CD4-positive, alpha-beta memory T cell (primary cell): ENCODE results near the gene USP12. TPM values are rescaled to one million over a fixed set of nuclear protein-coding genes. Genes with fewer than 3 reads are reported as not detected.

ENCODE experiments used
- CTCF ChIA-PET: fragments of 350-600 bp; sonication (Branson Sonifier 250); formaldehyde crosslinking; loops from one replicate; lab custom pipeline; 2021; ENCODE audit warnings: inconsistent platforms; ENCODE audit not compliant: partially characterized antibody; lab: Charles Lee
- POLR2A ChIA-PET: fragments of 350-600 bp; sonication (Branson Sonifier 250); formaldehyde crosslinking; loops from one replicate; lab custom pipeline; 2021; ENCODE audit not compliant: partially characterized antibody; lab: Charles Lee
- DNase-seq, 5 donors: peaks; one replicate each; pipeline versions ENCODE4 v3.0.0 to v3.0.0-alpha.2; 2020 to 2022; ENCODE audit warnings: mixed read lengths in 1 of 5
- H3K27ac ChIP-seq: one replicate; pipeline ENCODE4 v1.7.0; 2013; ENCODE audit warnings: low read depth, low read length
- H3K27me3 ChIP-seq: 2 replicates; pipeline ENCODE4 v1.7.0; 2013; ENCODE audit warnings: mild to moderate bottlenecking, low read length, moderate library complexity; ENCODE audit not compliant: insufficient read depth
- H3K36me3 ChIP-seq: 2 replicates; pipeline ENCODE4 v1.7.0; 2013; ENCODE audit warnings: mild to moderate bottlenecking, low read length, moderate library complexity; ENCODE audit not compliant: insufficient read depth
- H3K4me1 ChIP-seq: 2 replicates; pipeline ENCODE4 v1.7.0; 2013; ENCODE audit warnings: mild to moderate bottlenecking, low read length, moderate library complexity; ENCODE audit not compliant: insufficient read depth
- H3K4me3 ChIP-seq, 2 donors: one replicate each; pipeline ENCODE4 v1.7.0; 2013; ENCODE audit warnings: low read length in 2 of 2, mild to moderate bottlenecking in 1 of 2
- H3K9me3 ChIP-seq, 2 donors: one replicate each; pipeline ENCODE4 v1.7.0; 2013; ENCODE audit warnings: low read length in 2 of 2, control low read depth in 1 of 2; ENCODE audit not compliant: control insufficient read depth in 1 of 2
- H3K27ac Mint-ChIP-seq, 7 donors: one replicate each; pipeline ENCODE4 v1.8.0; 2020 to 2021; ENCODE audit warnings: mixed read lengths in 7 of 7, mild to moderate bottlenecking in 6 of 7, inconsistent platforms in 3 of 7, moderate library complexity in 3 of 7
- H3K27me3 Mint-ChIP-seq, 2 donors: one replicate each; pipeline ENCODE4 v1.8.0; 2020 to 2021; ENCODE audit warnings: mixed read lengths in 2 of 2
- H3K36me3 Mint-ChIP-seq, 2 donors: one replicate each; pipeline ENCODE4 v1.8.0; 2020 to 2021; ENCODE audit warnings: mixed read lengths in 2 of 2, inconsistent platforms in 1 of 2, mild to moderate bottlenecking in 1 of 2
- H3K4me1 Mint-ChIP-seq, 4 donors: one replicate each; pipeline ENCODE4 v1.8.0; 2020 to 2021; ENCODE audit warnings: mixed read lengths in 4 of 4, mild to moderate bottlenecking in 1 of 4
- H3K4me3 Mint-ChIP-seq, 8 donors: one replicate each; pipeline ENCODE4 v1.8.0; 2020 to 2021; ENCODE audit warnings: mixed read lengths in 8 of 8, mild to moderate bottlenecking in 7 of 8, moderate library complexity in 6 of 8, inconsistent platforms in 3 of 8
- H3K9me3 Mint-ChIP-seq, 8 donors: one replicate each; pipeline ENCODE4 v1.8.0; 2020 to 2021; ENCODE audit warnings: mixed read lengths in 8 of 8, mild to moderate bottlenecking in 5 of 8, inconsistent platforms in 3 of 8, moderate library complexity in 1 of 8
- intact Hi-C: fragments of 100-400 bp; cut with micrococcal nuclease; formaldehyde crosslinking; loops from one replicate; pipeline ENCODE4 v1.15.1; 2023
- polyA plus RNA-seq, 2 donors: library from polyadenylated mRNA; unstranded; fragments of 300-500 nt; fragmentation: Illumina TruSeq; gene quantifications; one replicate each; pipeline ENCODE4 v1.2.3, GENCODE V29; 2021
- total RNA-seq, 2 experiments: library from RNA; stranded (reverse); gene quantifications; one replicate each; pipeline ENCODE4 v1.2.3, GENCODE V29; 2021

USP12 gene
- total and polyA plus RNA-seq, 4 experiments from 2014 or later, result 16.1 to 26.0 (median 20.2) TPM

DNA sequence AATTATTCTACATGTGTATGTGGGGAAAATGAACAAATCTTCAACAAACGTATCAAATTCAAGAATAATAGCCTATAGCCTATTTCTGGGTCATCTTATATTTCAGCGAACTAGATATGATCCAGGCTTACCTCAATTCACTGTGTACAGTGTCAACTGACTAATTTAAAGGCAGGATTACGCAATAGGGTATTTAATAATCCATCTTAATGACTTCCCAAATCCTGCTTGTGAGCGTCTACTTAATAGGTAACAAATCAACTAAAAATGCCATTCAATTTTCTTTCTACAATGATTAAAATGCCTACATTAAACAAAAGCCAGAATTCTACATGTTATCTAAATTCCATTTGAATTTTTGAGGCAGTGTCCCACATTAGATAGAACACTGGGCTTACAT lies 67.0 kb downstream of the USP12 start:
- Histone ChIP-seq H3K27me3 (no peaks in the 10 kb centered on the region), H3K4me3 (no peak overlapping the region), H3K4me1 (no peaks in the 10 kb centered on the region), H3K27ac (no peak overlapping the region), H3K36me3 (peaks cover 8% of the 10 kb centered on the region), H3K9me3 (no peaks in the 10 kb centered on the region)
- Mint-ChIP-seq H3K27ac (no peak overlapping the region), H3K4me1 (peaks cover 8 to 19% (median 15%) of the 10 kb centered on the region in 4 donors), H3K36me3 (peaks cover 38 to 51% of the 10 kb centered on the region in 2 donors), H3K9me3 (peaks cover 0 to 1% (median 0%) of the 10 kb centered on the region in 8 donors), H3K27me3 (no peaks in the 10 kb centered on the region), H3K4me3 (no peak overlapping the region)
- ChIA-PET POLR2A (no interaction called here), CTCF (no interaction called here)
- intact Hi-C loops, result loop anchor here (5.0 kb wide), 1 partner anchor 63 kb away; no protein-coding TSS in a partner anchor
- no peak for DNase-seq

DNA sequence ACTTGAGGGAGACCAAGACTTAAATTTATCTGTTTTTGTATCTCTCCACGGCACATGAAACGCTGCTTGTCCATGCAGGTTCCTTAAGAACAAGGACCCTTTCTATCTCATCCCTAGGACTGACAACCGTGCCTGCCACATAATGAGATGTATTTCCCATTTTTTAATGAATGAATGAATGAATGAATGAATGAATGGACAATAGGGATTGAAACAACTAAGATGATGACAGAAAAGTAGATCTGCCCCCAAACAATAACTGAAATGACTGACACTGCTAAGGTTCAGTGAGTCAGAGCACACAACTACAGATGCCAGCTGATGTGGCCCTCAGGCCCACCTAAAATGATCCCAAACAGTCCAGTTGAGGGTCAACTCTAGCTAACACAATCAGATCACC lies 69.8 kb downstream of the USP12 start:
- Mint-ChIP-seq H3K36me3 (peaks cover 41 to 44% of the 10 kb centered on the region in 2 donors), H3K4me3 (no peak overlapping the region), H3K27ac (no peak overlapping the region), H3K9me3 (peaks cover 0 to 1% (median 0%) of the 10 kb centered on the region in 8 donors), H3K27me3 (no peaks in the 10 kb centered on the region), H3K4me1 (peaks cover 13 to 26% (median 22%) of the 10 kb centered on the region in 4 donors)
- Histone ChIP-seq H3K4me1 (peaks cover 3% of the 10 kb centered on the region), H3K9me3 (no peaks in the 10 kb centered on the region), H3K27ac (no peak overlapping the region), H3K27me3 (no peaks in the 10 kb centered on the region), H3K36me3 (peaks cover 8% of the 10 kb centered on the region), H3K4me3 (no peak overlapping the region)
- intact Hi-C loops, result loop anchor here (5.0 kb wide), 1 partner anchor 65 kb away; no protein-coding TSS in a partner anchor
- no peak for DNase-seq
- ChIA-PET CTCF (no interaction called here), POLR2A (no interaction called here)

DNA sequence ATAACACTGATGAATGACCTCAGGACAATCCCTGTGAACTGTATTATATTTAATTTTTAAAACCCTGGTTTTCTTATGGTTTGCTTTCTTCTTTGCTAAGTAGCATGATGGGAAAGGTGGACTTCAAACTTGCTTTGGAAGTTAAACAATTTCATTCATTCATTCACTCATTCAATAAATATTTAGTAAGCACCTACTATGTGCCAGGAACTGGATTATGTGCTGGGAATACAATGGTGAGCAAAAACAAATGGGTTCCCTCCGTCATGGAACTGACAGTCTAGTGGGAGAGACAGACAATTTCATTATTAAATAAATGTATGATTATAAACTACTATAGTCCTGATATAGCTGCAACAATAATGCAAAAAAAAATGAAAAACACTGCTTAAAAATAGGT lies 70.3 kb downstream of the USP12 start:
- intact Hi-C loops, result loop anchor here (5.0 kb wide), 1 partner anchor 66 kb away; no protein-coding TSS in a partner anchor
- Mint-ChIP-seq H3K27me3 (no peaks in the 10 kb centered on the region), H3K36me3 (peaks cover 42 to 45% of the 10 kb centered on the region in 2 donors), H3K4me1 (peaks cover 13 to 26% (median 22%) of the 10 kb centered on the region in 4 donors), H3K9me3 (peaks cover 0 to 1% (median 0%) of the 10 kb centered on the region in 8 donors), H3K27ac (no peak overlapping the region), H3K4me3 (no peak overlapping the region)
- POLR2A ChIA-PET, result no interaction called here
- H3K4me1 ChIP-seq, result peaks cover 3% of the 10 kb centered on the region
- CTCF ChIA-PET, result no interaction called here
- H3K4me3 ChIP-seq, result no peak overlapping the region
- no peaks in the 10 kb centered on the region for H3K27me3 ChIP-seq
- H3K9me3 ChIP-seq, result no peaks in the 10 kb centered on the region
- peaks cover 8% of the 10 kb centered on the region for H3K36me3 ChIP-seq
- no peak overlapping the region for H3K27ac ChIP-seq
- DNase-seq, result no peak

DNA sequence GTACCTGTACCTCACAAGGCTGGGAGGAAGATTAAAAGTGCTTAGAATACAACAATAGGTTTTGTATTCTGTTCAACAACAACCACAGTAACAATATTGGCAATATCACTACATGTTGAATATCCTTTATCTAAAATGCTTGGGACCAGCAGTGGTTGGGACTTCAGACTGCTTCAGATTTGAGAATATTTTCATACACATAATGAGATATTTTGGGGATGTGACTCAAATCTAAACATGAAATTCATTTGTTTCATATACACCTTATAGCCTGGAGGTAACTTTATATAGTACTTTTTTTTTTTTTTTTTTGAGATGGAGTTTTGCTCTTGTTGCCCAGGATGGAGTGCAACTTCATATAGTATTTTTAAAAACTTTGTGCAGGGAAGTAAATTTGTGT lies 73.9 kb downstream of the USP12 start:
- peaks cover 3% of the 10 kb centered on the region for H3K4me1 ChIP-seq
- peaks cover 49% of the 10 kb centered on the region in 2 donors for H3K36me3 Mint-ChIP-seq
- H3K9me3 ChIP-seq, result no peaks in the 10 kb centered on the region
- H3K36me3 ChIP-seq, result peaks cover 8% of the 10 kb centered on the region
- peaks cover 0 to 1% (median 0%) of the 10 kb centered on the region in 8 donors for H3K9me3 Mint-ChIP-seq
- H3K4me3 ChIP-seq, result no peak overlapping the region
- H3K27me3 Mint-ChIP-seq, result no peaks in the 10 kb centered on the region
- no peaks in the 10 kb centered on the region for H3K27me3 ChIP-seq
- CTCF ChIA-PET, result no interaction called here
- POLR2A ChIA-PET, result no interaction called here
- H3K27ac Mint-ChIP-seq, result peak overlapping the region in 2 of 7 donors; percentile 57 to 81
- no peak overlapping the region for H3K27ac ChIP-seq
- no peak overlapping the region for H3K4me3 Mint-ChIP-seq
- peaks cover 13 to 27% (median 24%) of the 10 kb centered on the region in 4 donors for H3K4me1 Mint-ChIP-seq
- intact Hi-C loops, result no loop called here
- DNase-seq, result no peak

DNA sequence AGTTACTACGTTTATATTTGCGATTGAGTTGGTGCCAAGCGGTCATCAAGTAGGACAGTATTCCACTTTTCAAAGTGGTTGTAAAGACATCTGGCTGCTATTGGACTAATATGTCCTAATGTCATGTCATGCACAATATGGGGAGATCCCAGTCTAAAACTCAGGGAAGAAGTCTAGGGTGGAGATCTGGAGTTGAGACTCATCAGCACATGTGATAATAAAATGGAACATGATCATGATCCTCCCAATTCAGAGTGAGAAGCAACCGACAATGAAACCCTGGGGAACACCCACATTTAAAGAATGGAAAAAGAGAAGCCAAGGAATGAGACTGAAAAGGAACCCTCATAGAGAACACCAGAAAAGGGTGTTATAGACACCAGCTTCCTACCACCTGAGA lies 80.2 kb downstream of the USP12 start:
- H3K9me3 ChIP-seq, result no peaks in the 10 kb centered on the region
- intact Hi-C loops, result no loop called here
- H3K4me1 ChIP-seq, result no peaks in the 10 kb centered on the region
- Mint-ChIP-seq H3K4me3 (no peak overlapping the region), H3K9me3 (no peaks in the 10 kb centered on the region), H3K36me3 (peaks cover 68 to 73% of the 10 kb centered on the region in 2 donors), H3K27me3 (no peaks in the 10 kb centered on the region), H3K27ac (no peak overlapping the region), H3K4me1 (peaks cover 0 to 4% (median 1%) of the 10 kb centered on the region in 4 donors)
- H3K27me3 ChIP-seq, result no peaks in the 10 kb centered on the region
- CTCF ChIA-PET, result no interaction called here
- no peak overlapping the region for H3K27ac ChIP-seq
- peaks cover 8% of the 10 kb centered on the region for H3K36me3 ChIP-seq
- POLR2A ChIA-PET, result no interaction called here
- no peak overlapping the region for H3K4me3 ChIP-seq
- DNase-seq, result no peak

DNA sequence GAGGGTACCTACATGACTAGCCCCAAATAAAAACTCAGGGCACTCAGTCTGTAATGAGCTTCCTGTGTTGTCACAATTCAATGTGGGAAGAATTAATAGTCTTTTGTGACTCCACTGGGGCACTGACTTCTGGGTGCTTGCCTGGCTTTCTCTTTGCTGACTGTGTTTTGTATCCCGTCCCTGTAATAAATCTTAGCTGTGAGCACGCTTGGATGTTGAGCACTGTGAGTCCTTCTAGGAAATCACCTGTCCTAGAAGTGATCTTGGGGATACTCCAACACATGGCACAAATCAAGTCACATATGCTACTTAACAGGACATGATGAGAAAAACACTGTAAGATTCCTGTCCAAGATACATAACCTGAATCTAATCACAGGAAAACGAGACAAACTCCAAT lies 83.0 kb downstream of the USP12 start:
- no peak overlapping the region for H3K4me3 ChIP-seq
- intact Hi-C loops, result no loop called here
- CTCF ChIA-PET, result no interaction called here

DNA sequence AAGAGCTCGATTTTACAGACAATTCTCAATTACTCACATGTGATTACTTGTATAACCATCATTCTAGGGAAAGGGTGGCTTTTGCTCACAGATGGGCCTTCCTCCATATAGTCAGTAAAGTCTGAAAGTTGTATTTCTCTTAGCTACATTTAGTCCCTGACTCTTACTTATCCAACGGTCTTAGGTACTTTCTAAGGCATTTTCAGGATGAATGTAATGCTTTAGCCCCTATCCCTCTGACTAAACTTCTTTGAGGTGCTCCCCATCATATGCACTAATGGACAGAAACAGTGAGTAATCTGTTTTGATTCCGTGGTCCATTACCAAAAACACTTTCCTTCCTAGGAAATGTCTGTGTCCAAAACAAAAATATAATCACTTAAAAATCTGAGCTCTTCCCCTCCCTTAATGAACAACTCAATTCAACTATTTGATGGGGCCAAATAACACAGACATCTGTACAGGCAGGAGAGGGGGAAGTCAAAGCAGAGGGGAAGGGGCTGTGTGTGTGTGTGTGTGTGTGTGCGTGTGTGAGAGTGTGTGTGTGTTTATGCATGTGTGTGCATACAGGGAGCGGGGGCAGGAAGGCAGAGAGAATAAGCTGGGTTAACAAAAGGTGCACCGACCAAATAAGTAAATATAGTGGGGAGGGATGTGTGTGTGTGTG lies 84.9 kb downstream of the USP12 start:
- Mint-ChIP-seq H3K4me1 (peaks cover 0 to 3% (median 0%) of the 10 kb centered on the region in 4 donors), H3K4me3 (no peak overlapping the region), H3K9me3 (peaks cover 0 to 3% (median 0%) of the 10 kb centered on the region in 8 donors), H3K36me3 (peaks cover 49 to 58% of the 10 kb centered on the region in 2 donors), H3K27me3 (no peaks in the 10 kb centered on the region), H3K27ac (no peak overlapping the region)
- DNase-seq, result no peak
- ChIA-PET POLR2A (no interaction called here), CTCF (interaction anchor here (0.8 kb wide), 1 partner anchor 272 kb away, joined by 3 read pairs; no protein-coding TSS in a partner anchor)
- intact Hi-C loops, result no loop called here
- Histone ChIP-seq H3K4me3 (no peak overlapping the region), H3K4me1 (no peaks in the 10 kb centered on the region), H3K27ac (no peak overlapping the region), H3K36me3 (no peaks in the 10 kb centered on the region), H3K9me3 (no peaks in the 10 kb centered on the region), H3K27me3 (no peaks in the 10 kb centered on the region)

More for the DNA sequence above, 83.0 kb downstream of the USP12 start:
- Mint-ChIP-seq H3K4me3 (no peak overlapping the region), H3K27ac (no peak overlapping the region), H3K36me3 (peaks cover 53 to 61% of the 10 kb centered on the region in 2 donors), H3K9me3 (peaks cover 0 to 3% (median 0%) of the 10 kb centered on the region in 8 donors), H3K27me3 (no peaks in the 10 kb centered on the region), H3K4me1 (peaks cover 0 to under 1% (median 0%) of the 10 kb centered on the region in 4 donors)
- Histone ChIP-seq H3K27me3 (no peaks in the 10 kb centered on the region), H3K9me3 (no peaks in the 10 kb centered on the region), H3K27ac (no peak overlapping the region), H3K4me1 (no peaks in the 10 kb centered on the region), H3K36me3 (peaks cover under 1% of the 10 kb centered on the region)
- POLR2A ChIA-PET, result no interaction called here
- no peak for DNase-seq
